ENCODE data around the gene BDP1.
A peak's percentile ranks its signal among the peaks of the same experiment; 100 is the strongest.
"Not testable (repeated sequence)": the region's sequence is repeated elsewhere in the genome, so short reads cannot be mapped to it uniquely, and the experiment has no call there.

The BDP1 gene

GRCh38 chr5:71569748-71570509 lies 114.5 kb downstream of the BDP1 start:
- no peak for DNase-seq (ENCODE audit: low spot score)

DNA sequence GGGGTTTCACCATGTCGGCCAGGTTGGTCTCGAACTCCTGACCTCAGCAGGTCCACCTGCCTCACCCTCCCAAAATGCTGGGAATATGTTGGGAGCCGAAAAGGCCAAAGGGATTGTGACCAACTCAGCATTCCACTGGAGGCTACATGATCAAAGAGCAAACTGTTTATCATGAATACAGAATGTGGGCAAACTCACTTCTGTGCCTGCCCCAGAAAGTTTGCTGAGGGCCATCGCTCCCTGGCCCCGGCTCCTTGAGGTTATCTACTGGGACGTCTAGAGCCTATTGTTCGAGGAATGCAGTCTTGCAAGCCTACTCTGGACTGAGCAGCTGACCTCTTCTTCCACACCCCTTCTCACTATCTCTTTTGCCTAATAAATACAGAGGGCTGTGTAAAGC lies 116.4 kb downstream of the BDP1 start:
- DNase-seq (ENCODE audit: low spot score) = not testable (repeated sequence)

GRCh38 chr5:71573591-71573990 lies 118.1 kb downstream of the BDP1 start:
- DNase-seq (ENCODE audit: low spot score) = no peak

DNA sequence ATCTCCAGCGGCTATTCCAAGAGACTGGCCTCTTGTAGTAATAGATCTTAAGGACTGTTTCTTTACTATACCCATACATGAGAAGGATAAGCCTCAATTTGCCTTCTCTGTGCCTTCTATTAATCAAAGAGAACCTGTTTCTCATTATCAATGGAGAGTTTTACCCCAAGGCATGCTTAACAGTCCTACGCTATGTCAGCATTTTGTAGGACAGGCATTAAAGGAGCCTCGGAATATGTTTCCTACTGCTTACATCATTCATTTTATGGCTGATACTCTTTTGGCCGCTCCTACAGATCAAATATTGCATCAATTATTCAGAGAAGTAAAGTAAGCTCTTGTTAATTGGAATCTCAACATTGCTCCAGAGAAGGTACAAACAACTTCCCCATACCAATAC lies 120.1 kb downstream of the BDP1 start:
- DNase-seq (ENCODE audit: low spot score) = not testable (repeated sequence)

GRCh38 chr5:71576241-71576640 lies 120.8 kb downstream of the BDP1 start:
- DNase-seq (ENCODE audit: low spot score) = no peak

GRCh38 chr5:71577839-71578238 lies 122.4 kb downstream of the BDP1 start:
- not testable (repeated sequence) for DNase-seq (ENCODE audit: low spot score)

- no peak for DNase-seq (ENCODE audit: low spot score)
Measured at GRCh38 chr5:71582945-71583584, 127.6 kb downstream of the BDP1 start.

- DNase-seq (ENCODE audit: low spot score) = peak; percentile 14
Measured at GRCh38 chr5:71586052-71586940, 130.8 kb downstream of the BDP1 start.

DNA sequence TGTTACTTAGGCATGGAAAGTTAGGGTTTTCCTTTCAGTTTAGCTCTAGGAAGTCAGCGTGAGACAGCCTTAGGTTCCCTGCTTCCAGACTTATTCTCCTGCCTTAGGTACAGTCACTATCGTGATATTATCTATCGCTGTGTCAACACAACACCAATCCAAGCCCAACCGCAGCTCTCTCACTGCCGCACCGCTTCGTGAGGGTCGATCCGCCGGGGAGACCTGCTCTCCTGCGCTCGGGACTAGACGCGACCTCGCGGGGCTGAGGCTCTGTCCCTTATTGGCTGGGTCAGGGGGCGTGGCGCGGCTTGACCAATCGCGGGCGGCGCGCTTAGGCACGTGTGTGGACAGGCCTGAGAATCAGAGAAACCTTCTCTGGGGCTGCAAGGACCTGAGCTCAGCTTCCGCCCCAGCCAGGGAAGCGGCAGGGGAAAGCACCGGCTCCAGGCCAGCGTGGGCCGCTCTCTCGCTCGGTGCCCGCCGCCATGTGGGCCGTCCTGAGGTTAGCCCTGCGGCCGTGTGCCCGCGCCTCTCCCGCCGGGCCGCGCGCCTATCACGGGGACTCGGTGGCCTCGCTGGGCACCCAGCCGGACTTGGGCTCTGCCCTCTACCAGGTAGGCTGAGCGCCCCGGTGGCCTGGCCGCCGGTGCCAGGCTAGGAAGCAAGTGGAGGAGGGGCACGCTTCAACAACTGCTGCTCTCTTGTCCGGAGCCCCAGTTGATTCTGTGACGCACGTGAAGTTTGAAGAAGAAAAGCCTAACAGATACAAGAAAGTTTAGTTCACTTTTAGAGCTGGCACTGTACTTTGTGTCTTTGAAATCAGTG lies 131.7 kb downstream of the BDP1 start, which contains the start of gene MCCC2:
Gene MCCC2 (plus strand): TSS at position 400 of the 825 bp plus-strand sequence. CDS start 86 bp downstream, at position 486.
- DNase-seq (ENCODE audit: low spot score) = peak; percentile 98

GRCh38 chr5:71587766-71588532 lies 132.5 kb downstream of the BDP1 start:
- peak; percentile 24 for DNase-seq (ENCODE audit: low spot score)

DNA sequence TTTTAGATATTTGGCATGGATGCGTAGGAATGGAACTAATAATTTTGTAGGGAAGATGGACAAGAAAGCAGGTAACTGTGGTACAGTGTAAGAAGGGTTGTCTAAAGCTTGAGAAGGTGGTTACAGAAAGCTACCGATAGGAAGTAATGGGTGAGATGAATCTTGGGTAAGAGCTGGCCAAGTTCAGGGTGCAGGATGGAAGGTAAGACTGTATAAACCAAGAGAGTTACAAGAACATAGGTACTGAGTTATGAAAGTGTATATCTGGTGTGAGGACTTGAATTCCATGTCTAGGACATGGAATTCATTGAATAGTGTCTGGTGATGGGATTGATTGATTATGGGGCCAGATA lies 133.1 kb downstream of the BDP1 start:
- no peak for DNase-seq (ENCODE audit: low spot score)

GRCh38 chr5:71589903-71590302 lies 134.5 kb downstream of the BDP1 start:
- DNase-seq (ENCODE audit: low spot score) = no peak

DNA sequence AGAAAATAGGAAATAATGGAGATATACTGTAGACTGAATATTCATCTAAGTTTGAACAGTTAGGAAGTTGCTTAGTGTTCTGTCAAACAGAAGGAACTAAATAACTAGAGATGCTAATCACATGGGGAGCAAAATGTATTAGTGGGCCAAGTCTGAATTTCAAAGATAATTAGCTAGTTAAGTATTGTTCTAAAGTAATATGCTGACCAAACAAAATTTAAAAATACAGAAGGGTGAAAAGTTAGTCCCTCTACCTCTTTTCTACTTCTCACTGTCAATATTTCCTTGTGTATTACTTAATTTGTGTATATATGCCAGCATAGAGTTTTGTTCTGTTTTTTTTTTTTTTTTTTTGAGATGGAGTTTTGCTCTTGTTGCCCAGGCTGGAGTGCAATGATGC lies 135.6 kb downstream of the BDP1 start:
- no peak for DNase-seq (ENCODE audit: low spot score)

GRCh38 chr5:71596169-71596568 lies 140.7 kb downstream of the BDP1 start:
- no peak for DNase-seq (ENCODE audit: low spot score)

DNA sequence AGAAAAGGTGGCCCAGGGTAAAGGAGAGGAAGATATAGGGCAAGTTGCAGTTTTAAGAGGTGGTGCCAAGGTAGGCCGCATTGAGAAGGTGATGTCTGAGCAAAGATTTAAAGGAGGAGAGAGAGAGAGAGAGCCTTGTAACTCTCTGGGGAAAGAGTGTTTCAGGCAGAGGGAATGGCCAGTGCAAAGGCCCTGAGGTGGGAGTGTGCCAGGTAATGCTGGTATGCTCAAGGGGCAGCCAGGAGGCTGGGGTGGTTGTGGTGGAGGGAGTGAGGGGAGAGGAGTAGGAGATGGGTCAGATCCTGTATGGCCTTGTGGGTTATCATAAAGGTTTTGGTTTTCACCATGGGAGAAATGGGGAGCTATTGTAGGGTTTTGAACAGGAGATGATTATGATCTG lies 141.6 kb downstream of the BDP1 start:
- no peak for DNase-seq (ENCODE audit: low spot score)

- no peak for DNase-seq (ENCODE audit: low spot score)
Measured at GRCh38 chr5:71600783-71601182, 145.3 kb downstream of the BDP1 start.

- DNase-seq (ENCODE audit: low spot score) = peak; percentile 75
Measured at GRCh38 chr5:71601222-71602026, 146.0 kb downstream of the BDP1 start.

GRCh38 chr5:71609916-71610315 lies 154.5 kb downstream of the BDP1 start:
- DNase-seq (ENCODE audit: low spot score) = not testable (repeated sequence)

- no peak for DNase-seq (ENCODE audit: low spot score)
Measured at GRCh38 chr5:71615809-71616208, 160.4 kb downstream of the BDP1 start.
